GM18907 (cell line): Measurements from ENCODE around the gene TP73.

Experiments
- ATAC-seq: cut with Tn5 transposase; IDR thresholded peaks from one replicate; pipeline ENCODE4 v1.9.1; 2021; ENCODE audit warnings: mild to moderate bottlenecking, moderate library complexity; ENCODE audit not compliant: unreplicated experiment

The TP73 gene

GRCh38 chr1:3633344-3634058, 18.8 kb upstream of the TP73 start:
- no peak for ATAC-seq

GRCh38 chr1:3634059-3634800, 18.1 kb upstream of the TP73 start:
- no peak for ATAC-seq

- no peak for ATAC-seq
Observed at GRCh38 chr1:3636080-3636479, 16.2 kb upstream of the TP73 start.

GRCh38 chr1:3636531-3636930, 15.8 kb upstream of the TP73 start:
- no peak for ATAC-seq

- no peak for ATAC-seq
Observed at GRCh38 chr1:3638027-3638426, 14.3 kb upstream of the TP73 start.

GRCh38 chr1:3638676-3639075, 13.6 kb upstream of the TP73 start:
- no peak for ATAC-seq

GRCh38 chr1:3639397-3639911, 12.9 kb upstream of the TP73 start:
- ATAC-seq: no peak

GRCh38 chr1:3640121-3640837, 12.0 kb upstream of the TP73 start:
- ATAC-seq: no peak

- no peak for ATAC-seq
Observed at GRCh38 chr1:3641046-3641760, 11.1 kb upstream of the TP73 start.

GRCh38 chr1:3641816-3642215, 10.5 kb upstream of the TP73 start:
- ATAC-seq: no peak

GRCh38 chr1:3642919-3643675, 9.2 kb upstream of the TP73 start:
- ATAC-seq: no peak

- no peak for ATAC-seq
Observed at GRCh38 chr1:3644273-3644672, 8.0 kb upstream of the TP73 start.

- ATAC-seq: no peak
Observed at GRCh38 chr1:3645247-3645646, 7.1 kb upstream of the TP73 start.

- ATAC-seq: no peak
Observed at GRCh38 chr1:3645666-3646355, 6.5 kb upstream of the TP73 start.

GRCh38 chr1:3646596-3646995, 5.7 kb upstream of the TP73 start:
- ATAC-seq: no peak

GRCh38 chr1:3649342-3650247, 2.7 kb upstream of the TP73 start, which contains the start of gene WRAP73:
TSS of gene WRAP73 (minus strand) at chr1:3650103. CDS start at chr1:3649999, 104 bp downstream.
- peak; percentile 75 for ATAC-seq

- ATAC-seq: no peak
Observed at GRCh38 chr1:3650248-3651025, 1.9 kb upstream of the TP73 start.
